SJSA1 (cell line): ENCODE measurements around the gene DOCK4. TPM values are rescaled to one million over a fixed set of nuclear protein-coding genes. Genes with fewer than 3 reads are reported as not detected.

ENCODE experiments used
- DNase-seq, 2 experiments: peaks; one replicate each; pipeline ENCODE4 v3.0.0-alpha.2; 2015 to 2020; ENCODE audit warnings: low spot score in 2 of 2, low read depth in 1 of 2
- H3K27ac ChIP-seq: fragments of 250-450 bp; sonication (Bioruptor Pico); 2 replicates; pipeline ENCODE4 v1.5.1; 2020; ENCODE audit warnings: mild to moderate bottlenecking, moderate library complexity
- H3K27me3 ChIP-seq: fragments of 250-450 bp; sonication (Bioruptor Pico); replicated peaks from 2 replicates; pipeline ENCODE4 v1.5.1; 2020; ENCODE audit warnings: mild to moderate bottlenecking, moderate library complexity
- H3K36me3 ChIP-seq: fragments of 250-450 bp; sonication (Bioruptor Pico); 2 replicates; pipeline ENCODE4 v1.5.1; 2020; ENCODE audit warnings: mild to moderate bottlenecking
- H3K4me1 ChIP-seq: fragments of 250-450 bp; sonication (Bioruptor Pico); replicated peaks from 2 replicates; pipeline ENCODE4 v1.6.1; 2021; ENCODE audit warnings: mild to moderate bottlenecking
- H3K4me3 ChIP-seq: fragments of 250-450 bp; sonication (Bioruptor Pico); 2 replicates; pipeline ENCODE4 v1.5.1; 2020; ENCODE audit warnings: mild to moderate bottlenecking
- H3K9me3 ChIP-seq: fragments of 250-450 bp; sonication (Bioruptor Pico); replicated peaks from 2 replicates; pipeline ENCODE4 v1.5.1; 2020; ENCODE audit warnings: mild to moderate bottlenecking
- total RNA-seq: library from RNA; depleted of rRNA; stranded (reverse); fragments of >200 nt; shearing (Covaris generic); gene quantifications from 2 replicates; pipeline ENCODE4 v1.2.3, GENCODE V29; 2014

The DOCK4 gene
- total RNA-seq, 1 experiment from 2014 or later: 1.3 TPM

- 0 out of 2 replicates have a peak, but pooled peaks cover 4% of the 10 kb centered on the region for H3K27me3 ChIP-seq
- H3K27ac ChIP-seq: no peak overlapping the region
- H3K4me1 ChIP-seq: no peaks in the 10 kb centered on the region
- H3K36me3 ChIP-seq: no peaks in the 10 kb centered on the region
- no peak overlapping the region for H3K4me3 ChIP-seq
- no peaks in the 10 kb centered on the region for H3K9me3 ChIP-seq
- no peak for DNase-seq
Observed at GRCh38 chr7:111732923-111733322, 473.3 kb downstream of the DOCK4 start.

DNA sequence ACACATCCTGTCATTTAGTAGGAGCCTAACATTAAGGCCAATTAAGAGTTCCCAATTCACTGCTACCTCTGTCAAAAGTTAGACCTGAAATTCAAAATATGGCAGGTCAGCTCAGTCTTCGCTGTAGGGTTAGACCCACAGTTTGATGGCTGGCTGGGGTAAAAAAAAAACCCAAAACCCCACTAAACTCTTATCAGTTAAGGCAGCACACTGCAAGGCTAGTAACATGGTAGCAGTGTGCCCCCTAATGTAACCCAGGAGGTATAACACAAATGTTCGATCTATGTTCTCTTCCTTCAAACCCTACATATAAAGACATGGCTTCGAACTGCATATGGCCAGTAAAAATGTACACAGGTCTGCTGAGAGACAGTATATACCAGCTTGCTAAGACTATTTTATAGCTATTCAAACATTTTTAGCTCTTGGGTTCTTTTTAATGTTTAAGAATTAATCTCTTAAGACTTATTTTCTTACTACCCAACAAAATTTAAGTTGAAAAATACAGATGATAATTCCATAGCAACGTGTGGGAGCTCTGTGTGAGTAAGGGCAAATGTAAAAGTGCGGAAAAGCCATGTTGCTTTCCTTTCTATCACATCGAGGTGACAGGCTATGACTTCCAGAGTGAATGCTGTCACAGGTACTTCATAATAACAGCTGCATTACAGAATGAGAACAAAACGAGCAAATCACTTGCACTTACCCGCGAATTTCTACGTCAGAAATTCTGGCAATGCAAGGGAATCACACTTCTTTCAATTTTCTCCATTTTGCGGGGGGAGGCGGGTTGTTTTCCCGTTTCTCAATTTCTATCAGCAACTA is 475.5 kb downstream of the DOCK4 start:
- Histone ChIP-seq H3K4me1 (no peaks in the 10 kb centered on the region), H3K36me3 (no peaks in the 10 kb centered on the region), H3K9me3 (no peaks in the 10 kb centered on the region), H3K27ac (no peak overlapping the region), H3K27me3 (0 out of 2 replicates have a peak, but pooled peaks cover 4% of the 10 kb centered on the region), H3K4me3 (no peak overlapping the region)
- DNase-seq: peak in 1 of 2 experiments; percentile 4

DNA sequence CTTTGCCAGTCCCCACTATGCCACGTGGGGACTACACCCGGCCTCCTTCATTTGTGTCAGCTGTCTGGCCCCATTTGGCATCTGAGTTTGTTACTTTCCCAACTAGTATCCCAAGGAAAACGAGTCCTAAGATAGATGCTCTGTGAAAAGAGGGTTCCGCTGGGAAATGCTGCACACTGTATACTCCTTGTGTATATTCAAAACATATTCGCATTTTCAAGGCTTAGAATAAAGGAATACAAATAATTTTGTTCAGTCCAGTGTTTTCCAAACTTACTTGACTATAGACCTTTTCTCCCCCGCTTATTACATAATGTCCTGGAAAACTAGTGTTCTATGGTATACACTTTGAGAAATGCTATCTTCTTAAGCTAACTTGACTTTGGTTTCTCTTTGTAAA is 476.1 kb downstream of the DOCK4 start:
- Histone ChIP-seq H3K27me3 (0 out of 2 replicates have a peak, but pooled peaks cover 4% of the 10 kb centered on the region), H3K4me3 (no peak overlapping the region), H3K9me3 (no peaks in the 10 kb centered on the region), H3K4me1 (no peaks in the 10 kb centered on the region), H3K27ac (no peak overlapping the region), H3K36me3 (no peaks in the 10 kb centered on the region)
- no peak for DNase-seq

GRCh38 chr7:111729483-111729882 is 476.7 kb downstream of the DOCK4 start:
- Histone ChIP-seq H3K27me3 (0 out of 2 replicates have a peak, but pooled peaks cover 4% of the 10 kb centered on the region), H3K9me3 (no peaks in the 10 kb centered on the region), H3K4me3 (no peak overlapping the region), H3K27ac (no peak overlapping the region), H3K4me1 (no peaks in the 10 kb centered on the region), H3K36me3 (no peaks in the 10 kb centered on the region)
- no peak for DNase-seq

GRCh38 chr7:111728635-111728995 is 477.6 kb downstream of the DOCK4 start:
- Histone ChIP-seq H3K4me1 (no peaks in the 10 kb centered on the region), H3K27ac (no peak overlapping the region)

GRCh38 chr7:111727905-111728634 is 478.1 kb downstream of the DOCK4 start:
- Histone ChIP-seq H3K4me3 (no peak overlapping the region), H3K9me3 (no peaks in the 10 kb centered on the region), H3K27ac (no peak overlapping the region), H3K36me3 (no peaks in the 10 kb centered on the region), H3K4me1 (no peaks in the 10 kb centered on the region), H3K27me3 (0 out of 2 replicates have a peak, but pooled peaks cover 4% of the 10 kb centered on the region)
- DNase-seq: no peak

More at GRCh38 chr7:111728635-111728995, 477.6 kb downstream of the DOCK4 start:
- H3K27me3 ChIP-seq: 0 out of 2 replicates have a peak, but pooled peaks cover 4% of the 10 kb centered on the region
- no peak overlapping the region for H3K4me3 ChIP-seq
- DNase-seq: no peak
- H3K36me3 ChIP-seq: no peaks in the 10 kb centered on the region
- H3K9me3 ChIP-seq: no peaks in the 10 kb centered on the region

- Histone ChIP-seq H3K27ac (no peak overlapping the region), H3K27me3 (no peaks in the 10 kb centered on the region), H3K36me3 (no peaks in the 10 kb centered on the region), H3K9me3 (no peaks in the 10 kb centered on the region; the same call in 1 of the 2 replicates), H3K4me3 (no peak overlapping the region), H3K4me1 (no peaks in the 10 kb centered on the region)
- DNase-seq: no peak
Observed at GRCh38 chr7:111718886-111719285, 487.3 kb downstream of the DOCK4 start.

- no peaks in the 10 kb centered on the region for H3K9me3 ChIP-seq
- H3K27ac ChIP-seq: no peak overlapping the region
- no peak overlapping the region for H3K4me3 ChIP-seq
- no peaks in the 10 kb centered on the region for H3K4me1 ChIP-seq
- no peak for DNase-seq
- H3K27me3 ChIP-seq: no peaks in the 10 kb centered on the region
- no peaks in the 10 kb centered on the region for H3K36me3 ChIP-seq
Observed at GRCh38 chr7:111711426-111712065, 494.7 kb downstream of the DOCK4 start.

DNA sequence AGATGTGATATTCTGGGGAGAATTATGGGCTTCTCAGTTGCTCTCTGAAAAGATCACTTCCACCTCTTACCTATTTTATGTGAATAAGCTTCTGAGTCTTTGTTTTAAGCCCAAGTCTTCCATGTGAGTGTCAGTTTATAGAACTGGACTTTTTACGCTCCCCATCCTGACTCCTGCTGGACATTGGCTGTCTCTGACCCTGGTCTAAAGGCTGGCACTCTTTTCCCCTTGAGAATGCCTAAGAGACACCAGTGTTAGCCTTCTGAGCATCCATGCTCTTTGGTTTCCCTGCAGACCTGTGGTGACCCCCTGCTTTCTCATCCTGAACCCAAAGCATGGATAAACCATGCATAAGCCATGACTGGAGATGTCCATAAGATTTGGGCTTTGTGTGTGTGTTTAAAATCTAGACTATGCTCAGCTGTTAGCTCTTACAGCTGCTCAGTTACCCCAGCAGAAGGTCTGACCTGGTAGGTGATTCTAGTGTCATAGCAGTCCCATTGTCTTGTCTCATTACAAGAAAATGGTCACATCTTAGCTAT is 495.3 kb downstream of the DOCK4 start:
- H3K9me3 ChIP-seq: no peaks in the 10 kb centered on the region
- H3K27ac ChIP-seq: no peak overlapping the region
- H3K4me1 ChIP-seq: no peaks in the 10 kb centered on the region
- H3K4me3 ChIP-seq: no peak overlapping the region
- no peak for DNase-seq
- no peaks in the 10 kb centered on the region for H3K27me3 ChIP-seq
- no peaks in the 10 kb centered on the region for H3K36me3 ChIP-seq

GRCh38 chr7:111708072-111708471 is 498.1 kb downstream of the DOCK4 start:
- DNase-seq: no peak
- Histone ChIP-seq H3K36me3 (no peaks in the 10 kb centered on the region), H3K4me3 (no peak overlapping the region), H3K27ac (no peak overlapping the region), H3K27me3 (no peaks in the 10 kb centered on the region), H3K4me1 (no peaks in the 10 kb centered on the region), H3K9me3 (no peaks in the 10 kb centered on the region)

DNA sequence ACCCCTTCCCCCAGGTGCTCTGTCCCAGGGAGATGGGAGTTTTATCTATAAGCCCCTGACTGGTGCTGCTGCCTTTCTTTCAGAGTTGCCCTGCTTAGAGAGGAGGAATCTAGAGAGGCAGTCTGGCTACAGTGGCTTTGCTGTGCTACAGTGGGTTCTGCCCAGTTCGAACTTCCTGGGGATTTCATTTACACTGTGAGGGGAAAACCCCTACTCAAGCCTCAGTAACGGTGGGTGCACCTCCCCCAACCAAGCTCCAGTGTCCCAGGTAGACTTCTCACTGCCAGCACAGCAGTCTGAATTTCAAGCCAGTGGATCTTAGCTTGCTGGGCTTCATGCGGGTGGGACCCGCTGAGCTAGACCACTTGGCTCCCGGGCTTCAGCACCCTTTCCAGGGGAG is 500.4 kb downstream of the DOCK4 start:
- H3K9me3 ChIP-seq: no peaks in the 10 kb centered on the region
- H3K27me3 ChIP-seq: no peaks in the 10 kb centered on the region
- H3K4me1 ChIP-seq: no peaks in the 10 kb centered on the region
- no peak overlapping the region for H3K4me3 ChIP-seq
- H3K27ac ChIP-seq: no peak overlapping the region
- no peak for DNase-seq
- no peaks in the 10 kb centered on the region for H3K36me3 ChIP-seq

- H3K9me3 ChIP-seq: no peaks in the 10 kb centered on the region
- H3K4me1 ChIP-seq: no peaks in the 10 kb centered on the region
- DNase-seq: no peak
- H3K27me3 ChIP-seq: no peaks in the 10 kb centered on the region
- H3K36me3 ChIP-seq: no peaks in the 10 kb centered on the region
- no peak overlapping the region for H3K4me3 ChIP-seq
- no peak overlapping the region for H3K27ac ChIP-seq
Observed at GRCh38 chr7:111697771-111698170, 508.4 kb downstream of the DOCK4 start.

DNA sequence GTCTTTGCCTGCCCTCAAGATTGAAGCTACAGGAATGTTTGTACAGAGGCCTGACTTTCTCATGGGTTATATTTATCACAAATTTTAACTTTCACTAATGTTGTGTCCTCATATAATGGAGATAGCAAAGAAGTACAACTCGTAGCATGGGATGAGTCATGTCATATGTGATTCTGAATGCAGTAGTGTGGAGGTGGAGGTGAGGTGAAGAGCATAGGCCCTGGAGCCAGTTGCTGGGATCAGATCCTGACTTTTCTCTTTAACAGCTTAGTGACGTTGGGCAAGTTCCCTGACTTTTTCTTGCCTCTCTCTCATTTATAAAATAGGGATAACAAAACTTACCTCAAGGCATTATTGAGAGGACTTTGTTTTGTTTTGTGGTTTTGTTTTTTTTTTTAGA is 511.8 kb downstream of the DOCK4 start:
- no peak overlapping the region for H3K4me3 ChIP-seq
- no peaks in the 10 kb centered on the region for H3K36me3 ChIP-seq
- no peak for DNase-seq
- no peaks in the 10 kb centered on the region for H3K4me1 ChIP-seq
- H3K27ac ChIP-seq: no peak overlapping the region
- H3K9me3 ChIP-seq: no peaks in the 10 kb centered on the region
- H3K27me3 ChIP-seq: no peaks in the 10 kb centered on the region
